GM12878 (cell line): Measurements from ENCODE around the gene PRPF38A. TPM values are rescaled to one million over a fixed set of nuclear protein-coding genes. Genes with fewer than 3 reads are reported as not detected.

Experiments
- JUNB ChIP-seq: IDR thresholded peaks from 2 replicates; pipeline ENCODE4 v1.6.1; 2016; ENCODE audit warnings: antibody characterized with exemption, mild to moderate bottlenecking
- NFYB ChIP-seq: IDR thresholded peaks from 2 replicates; pipeline ENCODE4 v1.6.1; 2011; ENCODE audit warnings: low read depth, mild to moderate bottlenecking, low read length, improper control_type of control experiment, moderate library complexity; ENCODE audit not compliant: insufficient read depth
- SUPT20H ChIP-seq: IDR thresholded peaks from 2 replicates; pipeline ENCODE4 v1.6.1; 2011; ENCODE audit warnings: low read depth, mild to moderate bottlenecking, low read length, moderate library complexity, borderline replicate concordance; ENCODE audit not compliant: control insufficient read depth
- ZNF592 ChIP-seq: fragments of 450-650 bp; IDR thresholded peaks from 2 replicates; pipeline ENCODE4 v1.6.1; 2017; ENCODE audit warnings: mild to moderate bottlenecking, moderate library complexity
- polyA plus RNA-seq, 11 experiments: library from polyadenylated mRNA; depleted of rRNA in 4 of 11; unstranded in 6 of 11; stranded (reverse) in 5 of 11; fragments of >200 nt; fragmentation: Nextera tagmentation in 4 of 11; fragmentation: Illumina TruSeq in 1 of 11; extraction: Ambion mirVana in 4 of 11; extraction: Trizol in 1 of 11; gene quantifications; 1 replicate in 1 of 11; 2 replicates in 10 of 11; pipeline versions ENCODE4 v1.2.1 to v1.2.3, GENCODE V29; 2011 to 2016; ENCODE audit warnings: inconsistent platforms in 2 of 11, missing spikeins in 2 of 11, low read depth in 1 of 11
- total RNA-seq, 4 experiments: library from RNA; depleted of rRNA in 3 of 4; stranded (reverse); fragments of >200 nt in 3 of 4; fragmentation: Illumina TruSeq in 1 of 4; extraction: Trizol in 1 of 4; gene quantifications; 2 replicates each; pipeline versions ENCODE4 v1.2.1 to v1.2.3, GENCODE V29; 2013 to 2021
- TF ChIP-seq, protein P1 (sequence below): fragments of 450-650 bp; IDR thresholded peaks from 2 replicates; pipeline ENCODE4 v1.6.1; 2018; ENCODE audit warnings: mild to moderate bottlenecking, low read depth, moderate library complexity; ENCODE audit not compliant: partially characterized antibody

Gene PRPF38A
- total and polyA plus RNA-seq, 10 of the 15 experiments (the other 5 are each of a cell fraction or from before 2014, with no cell fraction given), result 31.6 to 117 (median 77.7) TPM

DNA sequence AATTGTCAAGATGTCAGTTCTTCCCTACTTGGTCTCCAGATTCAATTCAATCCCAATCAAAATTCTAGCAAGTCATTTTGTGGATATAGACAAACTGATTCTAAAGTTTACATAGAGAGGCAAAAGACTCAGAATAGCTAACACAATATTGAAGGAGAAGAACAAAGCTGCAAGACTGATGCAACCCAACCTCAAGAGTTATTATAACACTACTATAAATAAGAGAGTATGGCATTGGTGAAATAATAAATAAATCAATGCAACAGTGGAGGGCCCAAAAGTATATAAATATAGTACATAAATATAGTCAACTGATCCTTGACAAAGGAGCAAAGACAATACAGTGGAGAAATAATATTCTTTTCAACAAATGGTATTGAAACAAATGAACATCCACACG, 49.7 kb downstream of the PRPF38A start (continued):
- TF ChIP-seq, protein P1, sequence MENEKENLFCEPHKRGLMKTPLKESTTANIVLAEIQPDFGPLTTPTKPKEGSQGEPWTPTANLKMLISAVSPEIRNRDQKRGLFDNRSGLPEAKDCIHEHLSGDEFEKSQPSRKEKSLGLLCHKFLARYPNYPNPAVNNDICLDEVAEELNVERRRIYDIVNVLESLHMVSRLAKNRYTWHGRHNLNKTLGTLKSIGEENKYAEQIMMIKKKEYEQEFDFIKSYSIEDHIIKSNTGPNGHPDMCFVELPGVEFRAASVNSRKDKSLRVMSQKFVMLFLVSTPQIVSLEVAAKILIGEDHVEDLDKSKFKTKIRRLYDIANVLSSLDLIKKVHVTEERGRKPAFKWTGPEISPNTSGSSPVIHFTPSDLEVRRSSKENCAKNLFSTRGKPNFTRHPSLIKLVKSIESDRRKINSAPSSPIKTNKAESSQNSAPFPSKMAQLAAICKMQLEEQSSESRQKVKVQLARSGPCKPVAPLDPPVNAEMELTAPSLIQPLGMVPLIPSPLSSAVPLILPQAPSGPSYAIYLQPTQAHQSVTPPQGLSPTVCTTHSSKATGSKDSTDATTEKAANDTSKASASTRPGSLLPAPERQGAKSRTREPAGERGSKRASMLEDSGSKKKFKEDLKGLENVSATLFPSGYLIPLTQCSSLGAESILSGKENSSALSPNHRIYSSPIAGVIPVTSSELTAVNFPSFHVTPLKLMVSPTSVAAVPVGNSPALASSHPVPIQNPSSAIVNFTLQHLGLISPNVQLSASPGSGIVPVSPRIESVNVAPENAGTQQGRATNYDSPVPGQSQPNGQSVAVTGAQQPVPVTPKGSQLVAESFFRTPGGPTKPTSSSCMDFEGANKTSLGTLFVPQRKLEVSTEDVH, result no peak
- TF ChIP-seq SUPT20H, result no peak
- no peak for TF ChIP-seq ZNF592
- no peak for TF ChIP-seq JUNB
- no peak for TF ChIP-seq NFYB
